Brain pericyte (primary cell): ENCODE data around the gene TMEM14A.
"Not testable (repeated sequence)": the region's sequence is repeated elsewhere in the genome, so short reads cannot be mapped to it uniquely, and the experiment has no call there.

ENCODE experiments used
- DNase-seq: peaks from one replicate; pipeline ENCODE4 v3.0.0-alpha.2; 2012; ENCODE audit warnings: low read depth, low spot score

TMEM14A gene, protein sequence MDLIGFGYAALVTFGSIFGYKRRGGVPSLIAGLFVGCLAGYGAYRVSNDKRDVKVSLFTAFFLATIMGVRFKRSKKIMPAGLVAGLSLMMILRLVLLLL

DNA sequence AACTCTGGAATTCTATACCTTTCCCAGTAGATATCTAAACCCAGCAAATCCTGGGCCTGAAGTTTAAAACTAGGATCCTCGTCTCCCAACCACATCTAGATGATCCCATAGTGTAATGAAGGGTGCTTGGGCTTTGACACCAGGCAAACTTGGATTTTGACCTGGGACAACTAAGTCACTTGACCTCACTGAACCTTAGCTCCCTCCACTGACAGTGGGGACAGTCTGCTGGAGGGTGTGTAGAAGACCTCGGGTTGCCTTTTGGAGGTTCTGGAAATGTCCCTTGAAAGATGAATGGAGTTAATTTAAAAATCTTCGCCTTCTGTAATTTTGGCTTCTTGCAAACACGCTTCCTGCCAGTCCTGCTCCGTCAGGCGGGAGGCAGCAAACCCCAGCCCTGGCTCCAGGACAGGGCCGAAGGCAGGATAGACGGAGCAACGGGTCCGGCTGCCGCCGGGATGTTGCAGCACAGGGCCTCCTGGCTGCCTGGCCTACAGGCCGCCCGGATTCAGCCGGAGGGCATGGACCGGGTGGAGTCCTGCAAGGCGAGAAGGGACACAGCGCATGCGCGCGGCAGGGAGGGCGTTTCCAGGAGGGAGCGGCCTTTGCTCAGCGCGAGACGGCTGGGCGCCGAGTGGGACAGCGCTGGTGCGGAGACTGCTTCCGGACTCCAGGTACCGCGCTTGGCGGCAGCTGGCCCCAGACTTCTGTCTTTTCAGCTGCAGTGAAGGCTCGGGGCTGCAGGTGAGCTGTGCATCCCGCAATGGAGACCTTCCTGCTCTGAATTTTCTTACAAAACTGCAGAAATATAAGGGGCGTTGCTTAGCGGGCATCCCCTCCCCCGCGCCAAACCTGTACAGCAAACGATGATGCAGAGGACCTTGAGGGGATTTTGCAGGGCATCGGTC lies at the start of gene TMEM14A:
TMEM14A (plus strand) TSS at position 612 of the 908 bp plus-strand sequence. CDS start 5,990 bp downstream, outside the sequence.
- peak; percentile 53 for DNase-seq

DNA sequence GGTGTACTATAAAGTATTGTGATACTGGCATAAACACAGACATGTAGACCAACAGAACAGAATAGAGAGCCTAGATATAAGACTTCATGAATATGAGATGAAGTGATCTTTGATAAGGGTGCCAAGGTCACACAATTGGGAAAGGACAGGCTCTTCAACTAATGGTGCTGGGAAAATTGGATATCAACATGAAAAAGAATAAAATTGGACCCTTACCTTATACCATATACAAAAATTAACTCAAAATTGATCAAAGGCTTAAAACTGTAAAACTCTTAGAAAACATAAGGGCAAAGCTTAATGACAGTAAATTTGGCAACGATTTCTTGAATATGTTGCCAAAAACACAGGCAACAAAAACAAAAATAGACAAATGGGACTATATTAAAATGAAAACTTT lies 49.3 kb upstream of the TMEM14A start:
- DNase-seq, result no peak

DNA sequence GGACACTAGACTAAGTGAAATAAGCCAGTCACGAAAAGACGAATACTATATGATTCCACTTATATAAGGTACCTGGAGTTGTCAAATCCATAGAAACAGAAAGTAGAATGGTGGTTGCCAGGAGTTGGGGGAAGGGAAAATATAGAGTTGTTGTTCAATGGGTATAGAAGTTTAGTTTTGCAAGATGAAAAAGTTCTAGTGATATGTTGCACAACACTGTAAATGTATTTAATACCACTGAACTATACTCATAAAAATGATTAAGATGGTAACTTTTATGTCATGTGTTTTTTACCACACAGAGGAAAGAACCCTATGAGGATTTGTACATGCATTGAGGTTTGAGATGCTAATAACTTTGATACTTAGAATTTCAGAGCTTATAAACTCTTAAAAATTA lies 48.1 kb upstream of the TMEM14A start:
- no peak for DNase-seq

DNA sequence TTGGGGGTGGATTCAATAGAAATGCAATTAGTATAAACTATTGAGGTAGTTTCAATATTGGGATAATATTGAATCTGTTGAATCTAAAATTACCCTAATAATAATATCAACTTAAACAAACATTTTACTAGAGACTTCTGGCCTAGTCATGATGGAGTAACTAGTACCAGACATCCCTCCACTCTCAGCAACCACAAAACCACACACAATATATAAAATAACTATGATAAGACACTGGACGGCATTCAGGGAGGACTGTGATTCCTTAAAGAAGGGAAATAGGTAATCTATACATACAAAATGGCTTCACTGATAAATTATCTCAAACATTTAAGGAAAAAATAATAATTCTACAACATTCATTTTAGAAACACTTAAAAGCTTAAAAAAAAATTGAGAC lies 38.9 kb upstream of the TMEM14A start:
- no peak for DNase-seq

DNA sequence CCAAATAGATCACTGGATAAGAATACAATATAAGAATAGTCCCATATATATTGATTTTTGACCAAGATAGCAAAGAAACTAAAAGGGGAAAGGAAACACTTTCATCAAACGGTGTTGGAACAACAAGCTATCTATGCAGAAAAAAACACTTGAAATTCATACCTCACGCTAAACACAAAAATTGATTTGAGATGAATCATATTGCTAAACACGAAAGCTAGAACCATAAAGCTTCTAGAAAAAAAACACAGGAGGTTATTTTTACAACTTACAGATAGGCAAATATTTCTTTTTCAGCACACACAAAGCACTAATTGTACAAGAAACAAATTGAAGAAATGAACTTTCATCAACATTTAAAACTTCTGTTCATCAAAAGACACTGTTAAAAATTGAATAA lies 36.7 kb upstream of the TMEM14A start:
- DNase-seq, result no peak

DNA sequence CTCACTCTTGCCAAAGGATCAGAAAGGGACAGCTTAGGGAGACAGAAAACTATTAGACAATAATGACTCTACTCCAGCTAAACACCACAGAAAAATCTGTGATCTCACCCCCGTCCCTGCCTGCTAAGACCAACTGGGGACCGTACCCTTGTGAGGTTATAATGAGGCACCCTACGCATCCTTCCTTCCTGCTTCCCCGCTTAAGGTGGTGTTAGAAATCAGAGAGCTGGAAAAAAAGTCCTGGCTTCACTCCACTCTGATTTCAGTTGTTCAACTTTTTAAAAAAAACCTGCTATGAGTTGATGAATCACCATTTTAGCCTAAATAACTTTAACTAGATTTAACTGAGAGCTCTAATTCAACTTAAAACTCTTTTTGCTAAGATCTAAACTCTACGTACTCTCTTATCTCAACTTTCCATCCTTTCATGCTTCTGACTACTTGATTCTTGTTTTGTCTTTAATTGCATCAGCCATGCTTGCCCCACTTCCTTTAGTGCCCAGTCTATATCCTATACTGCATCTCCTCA lies 35.8 kb upstream of the TMEM14A start:
- DNase-seq, result no peak

DNA sequence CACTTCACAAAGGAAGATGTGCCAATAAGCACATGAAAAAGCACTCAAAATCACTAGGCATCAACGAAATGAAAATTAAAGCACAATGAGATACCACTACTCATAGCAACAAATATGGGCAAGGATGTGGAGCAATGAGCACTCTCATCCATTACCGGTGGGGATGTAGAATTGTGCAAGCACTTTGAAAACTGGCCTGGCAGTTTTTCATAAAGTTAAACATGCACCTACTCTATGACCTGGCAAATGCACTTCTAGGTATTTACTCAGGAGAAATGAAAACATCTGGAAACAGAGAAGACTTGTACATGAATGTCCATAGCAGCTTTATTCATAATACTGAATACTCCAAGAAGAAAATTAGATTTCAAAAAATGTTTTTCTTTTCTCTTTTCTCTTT lies 34.1 kb upstream of the TMEM14A start:
- DNase-seq, result no peak

DNA sequence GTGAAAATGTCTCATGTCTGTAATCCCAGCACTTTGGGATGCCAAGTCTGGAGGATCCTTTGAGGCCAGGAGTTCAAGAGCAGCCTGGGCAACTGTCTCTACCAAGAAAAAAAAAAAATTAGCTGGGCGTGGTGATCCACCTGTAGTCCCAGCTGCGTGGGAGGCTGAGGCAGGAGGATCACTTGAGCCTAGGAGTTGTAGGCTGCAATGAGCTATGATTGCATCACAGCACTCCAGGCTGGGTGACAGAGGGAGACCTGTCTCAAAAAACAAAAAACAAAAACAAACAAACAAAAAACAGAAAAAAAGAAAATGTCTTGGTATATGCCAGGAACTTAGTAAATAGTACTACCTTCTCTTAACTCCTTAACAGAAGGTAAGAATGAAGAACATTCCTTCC lies 31.4 kb upstream of the TMEM14A start:
- no peak for DNase-seq

DNA sequence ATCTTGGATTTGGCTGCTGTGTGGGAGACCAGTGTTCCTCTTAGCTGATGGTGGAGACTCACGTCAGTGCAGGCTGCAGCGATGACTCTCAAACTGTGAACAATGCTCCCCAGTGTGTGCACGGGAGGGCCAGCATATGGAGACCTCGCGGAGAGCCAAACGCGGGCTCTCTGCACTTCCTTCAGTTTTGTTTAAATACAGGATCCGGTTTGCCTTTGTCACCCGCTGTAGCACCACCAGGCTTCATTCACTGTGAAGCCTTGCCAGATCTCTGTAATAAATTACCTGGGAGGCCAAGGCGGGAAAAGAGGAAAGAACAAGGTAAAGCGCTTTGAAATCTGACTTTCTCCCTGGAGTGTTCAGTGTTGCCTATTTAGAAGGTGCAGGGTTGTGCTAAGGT lies 30.7 kb upstream of the TMEM14A start:
- DNase-seq, result no peak

DNA sequence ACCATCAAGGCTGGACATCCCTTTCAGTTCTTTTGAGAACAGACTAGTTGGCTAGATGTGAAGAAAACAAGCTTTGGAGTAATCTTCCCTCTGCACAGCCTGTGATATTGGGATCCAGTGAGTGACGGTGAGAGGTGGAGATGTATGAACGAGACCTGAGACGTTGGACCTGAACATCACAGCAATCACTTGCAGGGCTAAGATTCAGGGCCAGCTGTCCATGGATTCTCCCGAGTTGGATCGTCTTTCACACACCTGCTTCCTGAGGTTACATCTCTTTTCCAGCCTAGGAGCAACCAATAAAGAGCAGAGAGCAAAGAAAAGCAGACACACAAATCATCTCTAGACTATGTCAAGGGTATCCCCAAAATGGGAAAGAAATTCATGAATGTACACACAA lies 30.0 kb upstream of the TMEM14A start:
- DNase-seq, result no peak

DNA sequence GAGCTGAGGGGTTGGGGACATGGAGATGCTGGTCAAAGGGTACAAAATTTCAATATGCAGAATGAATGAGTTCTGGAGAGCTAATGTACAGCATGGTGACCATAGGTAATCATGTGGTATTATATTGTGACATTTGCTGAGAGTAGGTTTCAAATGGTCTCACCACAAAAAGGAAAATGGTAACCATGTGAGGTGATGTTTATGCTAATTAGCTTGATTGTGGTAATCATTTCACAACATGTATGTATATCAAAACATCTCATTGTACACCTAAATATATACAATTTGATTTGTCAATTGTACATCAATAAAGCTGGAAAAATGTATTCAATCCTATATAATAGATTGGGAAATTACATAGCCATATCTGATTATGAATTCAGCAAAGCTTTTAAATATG lies 29.5 kb upstream of the TMEM14A start:
- DNase-seq, result no peak

DNA sequence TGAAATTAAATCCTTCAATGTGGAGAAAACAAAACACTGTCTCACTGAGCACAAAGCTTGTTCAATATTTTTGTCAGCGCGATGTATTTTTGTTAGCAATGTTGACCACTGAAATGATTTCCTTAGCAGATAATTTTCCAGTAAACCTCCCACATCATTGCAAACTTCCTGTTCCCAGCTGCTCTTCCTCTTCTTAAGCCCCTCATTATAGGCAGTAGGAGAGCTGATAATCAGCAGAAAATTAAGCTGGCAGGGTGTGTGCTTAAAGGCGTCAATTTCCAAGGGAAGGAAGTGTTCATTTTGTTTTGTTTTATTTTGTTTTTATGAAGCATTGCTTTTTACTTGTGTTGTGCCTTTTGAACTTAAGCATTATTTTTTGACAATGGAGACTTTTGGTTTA lies 29.1 kb upstream of the TMEM14A start:
- DNase-seq, result no peak

DNA sequence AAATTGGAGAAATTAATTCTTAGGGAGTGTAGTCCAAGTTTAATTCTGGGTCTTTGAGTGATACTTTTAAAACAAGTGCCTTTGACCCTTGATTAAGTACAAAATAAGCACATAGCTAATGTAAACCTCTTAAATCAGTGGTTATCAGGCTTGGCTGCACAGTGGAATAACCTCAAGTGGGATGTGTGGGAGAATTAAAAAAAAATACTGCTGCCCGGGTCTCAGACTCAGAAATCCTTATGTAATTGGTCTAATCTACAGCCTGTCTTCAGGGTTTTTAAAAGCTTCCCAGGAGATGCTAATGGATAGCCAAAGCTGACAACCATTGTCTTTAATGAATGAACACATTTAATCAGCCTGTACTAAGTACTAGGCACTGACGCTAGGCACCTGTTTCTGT lies 28.5 kb upstream of the TMEM14A start:
- no peak for DNase-seq

DNA sequence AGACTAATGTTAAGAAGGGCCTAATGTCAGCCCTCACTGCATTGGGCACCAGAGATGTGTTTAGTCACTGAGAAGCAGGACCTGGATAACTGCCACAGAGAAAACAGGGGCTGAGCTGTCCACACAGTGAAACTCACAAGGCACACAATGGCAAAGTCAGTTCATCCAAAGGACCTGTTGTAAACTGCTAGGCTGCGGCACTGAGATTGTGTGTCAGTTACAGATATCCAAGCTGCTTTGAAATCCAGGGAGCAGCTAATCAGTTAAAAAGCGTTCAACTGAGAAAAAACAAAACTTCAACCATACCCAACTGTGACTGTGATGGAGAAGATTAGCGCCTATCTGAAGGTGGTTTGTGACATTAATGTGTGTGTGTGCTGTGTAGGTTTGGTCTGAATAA lies 27.8 kb upstream of the TMEM14A start:
- no peak for DNase-seq

DNA sequence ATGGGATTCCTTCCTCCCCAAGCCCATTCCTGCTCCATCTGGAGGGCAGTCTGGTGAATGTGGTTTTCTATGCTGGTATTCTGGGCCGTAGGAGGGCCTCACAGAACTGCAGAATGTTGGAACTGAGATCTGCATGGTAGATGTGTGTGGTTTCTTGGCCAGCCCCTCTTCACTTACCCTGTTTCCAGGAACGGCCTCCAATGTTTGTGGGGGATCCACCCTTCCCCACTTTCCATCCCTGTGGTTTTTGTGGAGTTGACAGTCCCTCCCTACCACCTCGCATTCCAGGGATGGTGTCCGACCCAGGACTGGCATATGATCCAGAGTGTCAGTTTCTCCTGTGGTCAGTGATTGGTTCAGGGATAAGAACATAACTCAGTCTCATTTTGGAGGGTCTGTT lies 26.7 kb upstream of the TMEM14A start:
- no peak for DNase-seq

DNA sequence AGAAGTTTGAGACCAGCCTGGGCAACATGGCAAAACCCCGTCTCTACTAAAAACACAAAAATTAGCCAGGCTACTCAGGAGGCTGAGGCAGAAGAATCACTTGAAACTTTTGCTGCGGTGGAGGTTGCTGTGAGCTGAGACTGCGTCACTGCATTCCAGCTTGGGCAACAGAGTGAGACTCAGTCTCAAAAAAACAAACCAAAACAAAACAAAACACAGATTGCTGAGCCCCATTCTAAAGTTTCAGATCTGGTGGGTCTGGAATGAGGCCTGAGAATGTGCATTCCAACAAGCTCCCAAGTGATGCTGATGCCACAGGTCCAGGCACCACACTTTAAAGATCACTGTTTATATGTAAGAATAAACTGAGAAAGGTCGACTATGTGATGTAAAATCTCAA lies 24.9 kb upstream of the TMEM14A start:
- no peak for DNase-seq

DNA sequence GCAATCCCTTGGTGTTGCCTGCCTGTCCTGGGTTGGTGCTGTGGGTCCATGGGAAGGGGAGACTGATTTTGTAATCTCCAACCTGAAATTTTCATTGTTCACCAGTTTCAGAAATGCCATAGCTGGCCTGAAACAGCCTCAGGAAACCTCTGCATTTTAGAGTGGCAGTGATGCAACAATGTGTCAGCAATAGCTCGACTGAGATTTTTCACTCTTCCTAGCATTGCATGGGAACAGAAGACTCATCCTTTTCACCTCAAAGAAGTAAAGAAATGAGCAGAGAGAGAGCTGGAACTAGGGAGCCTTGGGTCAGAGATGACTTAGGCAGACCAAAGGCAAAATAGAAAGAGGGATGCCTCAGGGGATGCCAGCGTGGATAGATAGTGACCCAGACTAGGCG lies 23.7 kb upstream of the TMEM14A start:
- no peak for DNase-seq

DNA sequence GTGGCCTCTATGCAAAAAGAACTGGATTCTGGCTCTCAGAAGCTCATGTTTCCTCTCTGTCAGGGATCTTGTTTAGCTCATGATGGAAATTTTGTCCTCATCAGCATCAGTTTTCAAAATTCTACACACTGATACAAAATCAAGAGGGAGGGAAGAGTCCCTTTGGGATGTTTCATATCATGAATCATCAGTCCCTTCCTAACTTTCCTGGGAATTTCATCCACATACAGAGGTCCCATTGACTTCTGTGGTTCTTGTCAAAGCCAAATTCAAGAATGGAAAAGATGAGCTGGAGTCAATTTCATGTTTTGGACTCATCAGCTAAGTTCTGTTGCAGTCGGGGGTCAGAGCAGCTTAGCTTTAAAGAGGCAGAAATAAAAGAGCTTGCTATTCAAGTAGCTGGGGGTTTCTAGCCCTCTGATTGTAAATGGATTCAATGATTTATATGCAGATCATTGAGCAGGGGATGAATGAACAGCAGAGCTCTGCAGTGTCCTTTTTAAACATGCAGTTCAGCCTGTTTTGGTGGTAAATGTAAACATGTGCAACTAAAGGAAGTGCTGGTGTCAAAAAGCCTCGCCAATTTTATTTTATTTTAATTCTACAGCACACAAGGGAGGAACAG lies 21.3 kb upstream of the TMEM14A start:
- no peak for DNase-seq

DNA sequence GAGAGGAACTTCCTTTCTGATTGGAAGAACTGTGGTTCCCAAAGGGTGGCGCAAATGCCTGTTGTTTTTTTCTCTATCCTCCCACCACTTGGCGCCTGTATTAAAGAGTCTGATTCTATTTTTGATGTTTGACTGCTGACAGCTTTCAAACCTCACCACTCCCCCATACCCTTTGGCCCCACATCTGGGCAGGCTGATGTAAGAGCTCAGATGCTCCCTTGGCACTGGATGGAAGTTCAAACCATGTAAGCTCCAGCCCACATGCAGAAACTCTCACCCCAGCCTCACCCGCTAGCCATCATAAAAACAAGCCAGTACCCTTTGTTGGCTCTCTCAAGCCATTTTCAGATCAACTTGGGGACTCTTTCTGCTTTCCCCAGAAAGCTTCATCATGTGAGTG lies 20.0 kb upstream of the TMEM14A start:
- no peak for DNase-seq

DNA sequence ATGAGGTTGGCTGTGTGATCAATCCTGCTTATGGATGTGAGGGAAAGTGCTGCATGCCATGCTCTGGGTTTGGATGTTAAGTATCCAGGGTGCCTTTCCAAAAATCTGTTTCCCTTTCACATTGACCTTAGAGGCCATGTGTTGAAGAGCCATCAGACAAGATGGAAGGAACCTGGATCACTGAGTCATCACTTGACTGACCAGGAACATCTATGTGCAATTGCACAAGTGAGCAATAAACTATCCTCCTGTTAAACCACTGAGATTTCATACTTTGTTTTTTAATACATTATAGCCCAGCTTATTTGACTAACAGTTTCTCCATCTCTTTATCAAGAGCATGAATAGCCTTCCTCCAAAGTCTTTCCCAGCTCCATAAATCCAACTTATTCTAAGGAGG lies 17.8 kb upstream of the TMEM14A start:
- DNase-seq, result no peak

DNA sequence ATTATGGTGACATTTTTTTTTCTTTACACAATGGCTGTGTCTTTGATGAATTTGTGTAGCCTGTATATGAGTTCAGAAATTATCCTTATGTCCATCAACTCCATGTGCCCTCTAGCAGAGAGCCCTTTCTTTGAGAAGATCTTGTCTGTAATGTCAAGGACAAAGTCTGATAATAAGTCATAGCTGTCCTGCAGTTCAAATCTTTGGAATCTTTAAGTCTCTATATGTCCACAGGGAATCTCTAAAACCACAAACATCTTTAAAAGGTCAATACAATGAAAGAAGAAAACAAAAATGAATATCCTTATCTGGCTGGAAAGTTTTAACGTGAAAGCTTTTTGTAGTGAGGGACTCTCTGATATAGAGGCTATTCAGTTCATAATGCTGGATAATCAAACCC lies 16.9 kb upstream of the TMEM14A start:
- DNase-seq, result no peak

DNA sequence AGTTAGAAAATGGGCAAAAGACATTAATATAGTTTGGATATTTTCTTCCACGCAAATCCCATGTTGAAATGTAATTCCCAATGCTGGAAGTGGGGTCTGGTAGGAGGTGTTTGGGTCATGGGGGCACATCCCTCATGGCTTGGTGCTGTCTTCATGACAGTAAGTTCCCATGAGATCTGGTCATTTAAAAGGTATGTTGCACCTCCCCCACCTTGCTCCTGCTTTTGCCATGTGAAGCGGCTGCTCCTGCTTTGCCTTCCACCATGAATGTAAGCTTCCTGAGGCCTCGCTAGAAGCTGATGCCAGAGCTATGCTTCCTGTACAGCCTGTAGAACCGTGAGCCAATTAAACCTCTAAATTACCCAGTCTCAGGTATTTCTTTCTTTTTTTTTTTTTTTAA lies 16.3 kb upstream of the TMEM14A start:
- no peak for DNase-seq

DNA sequence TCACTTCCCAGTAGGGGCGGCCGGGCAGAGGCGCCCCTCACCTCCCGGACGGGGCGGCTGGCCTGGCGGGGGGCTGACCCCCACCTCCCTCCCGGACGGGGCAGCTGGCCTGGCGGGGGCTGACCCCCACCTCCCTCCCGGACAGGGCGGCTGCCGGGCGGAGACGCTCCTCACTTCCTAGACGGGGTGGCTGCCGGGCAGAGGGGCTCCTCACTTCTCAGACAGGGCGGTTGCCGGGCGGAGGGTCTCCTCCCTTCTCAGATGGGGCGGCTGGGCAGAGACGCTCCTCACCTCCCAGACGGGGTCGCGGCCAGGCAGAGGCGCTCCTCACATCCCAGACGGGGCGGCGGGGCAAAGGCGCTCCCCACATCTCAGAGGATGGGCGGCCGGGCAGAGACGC lies 15.0 kb upstream of the TMEM14A start:
- not testable (repeated sequence) for DNase-seq
